Measurements from ENCODE around the gene HSD17B10. TPM values are rescaled to one million over a fixed set of nuclear protein-coding genes. Genes with fewer than 3 reads are reported as not detected.
"Not testable (repeated sequence)": the region's sequence is repeated elsewhere in the genome, so short reads cannot be mapped to it uniquely, and the experiment has no call there.

The HSD17B10 gene
- 113 TPM for total RNA-seq
- long read RNA-seq, transcript HSD17B10-201 (6 exons, 960 nt), result major isoform, 40 of 50 reads
- long read RNA-seq, partial matches to known transcripts, result 8 of 50 reads
- long read RNA-seq, other reads (novel, unspliced or antisense), result 2 of 50 reads

- DNase-seq (peak; percentile 94), ATAC-seq (ENCODE audit: poor library complexity) (peak; percentile 100)
- intact Hi-C loops (cut with DNase I), result no loop called here
These were observed at the start of gene HSD17B10 for GRCh38 chrX:53433651-53434639. HSD17B10 (minus strand) TSS chrX:53434370; CDS start chrX:53434345, 25 bp downstream.

- no peak for DNase-seq
- no peak for ATAC-seq (ENCODE audit: poor library complexity)
- intact Hi-C loops (cut with DNase I), result no loop called here
These were observed 49.2 kb upstream of the HSD17B10 start for GRCh38 chrX:53483416-53483815.

- intact Hi-C loops (cut with DNase I), result no loop called here
- DNase-seq (no peak), ATAC-seq (ENCODE audit: poor library complexity) (peak; percentile 12)
These were observed 47.8 kb upstream of the HSD17B10 start for GRCh38 chrX:53481816-53482465.

- intact Hi-C loops (cut with DNase I), result no loop called here
- DNase-seq, result no peak
- ATAC-seq (ENCODE audit: poor library complexity), result no peak
These were observed 46.9 kb upstream of the HSD17B10 start for GRCh38 chrX:53481093-53481492.

- DNase-seq, result no peak
- intact Hi-C loops (cut with DNase I), result no loop called here
- no peak for ATAC-seq (ENCODE audit: poor library complexity)
These were observed 45.1 kb upstream of the HSD17B10 start for GRCh38 chrX:53479301-53479700.

GRCh38 chrX:53476371-53476770 lies 42.2 kb upstream of the HSD17B10 start:
- no peak for ATAC-seq (ENCODE audit: poor library complexity)
- intact Hi-C loops (cut with DNase I), result no loop called here
- DNase-seq, result no peak

- ATAC-seq (ENCODE audit: poor library complexity) (no peak), DNase-seq (no peak)
- intact Hi-C loops (cut with DNase I), result no loop called here
These were observed 40.5 kb upstream of the HSD17B10 start for GRCh38 chrX:53474707-53475106.

- DNase-seq (no peak), ATAC-seq (ENCODE audit: poor library complexity) (no peak)
- intact Hi-C loops (cut with DNase I), result no loop called here
These were observed 37.2 kb upstream of the HSD17B10 start for GRCh38 chrX:53471346-53471745.

- intact Hi-C loops (cut with DNase I); DNase-seq; ATAC-seq (ENCODE audit: poor library complexity): not testable (repeated sequence)
These were observed 34.5 kb upstream of the HSD17B10 start for GRCh38 chrX:53468659-53469058.

- no peak for DNase-seq
- ATAC-seq (ENCODE audit: poor library complexity), result no peak
- intact Hi-C loops (cut with DNase I), result no loop called here
These were observed 23.9 kb upstream of the HSD17B10 start for GRCh38 chrX:53458082-53458481.

- ATAC-seq (ENCODE audit: poor library complexity), result no peak
- intact Hi-C loops (cut with DNase I), result no loop called here
- DNase-seq, result no peak
These were observed 22.1 kb upstream of the HSD17B10 start for GRCh38 chrX:53456254-53456653.

GRCh38 chrX:53452812-53453211 lies 18.6 kb upstream of the HSD17B10 start:
- ATAC-seq (ENCODE audit: poor library complexity), result no peak
- DNase-seq, result no peak

GRCh38 chrX:53449632-53450031 lies 15.5 kb upstream of the HSD17B10 start:
- intact Hi-C loops (cut with DNase I), result no loop called here
- ATAC-seq (ENCODE audit: poor library complexity) (no peak), DNase-seq (no peak)

More at GRCh38 chrX:53452812-53453211, 18.6 kb upstream of the HSD17B10 start:
- intact Hi-C loops (cut with DNase I), result no loop called here

- intact Hi-C loops (cut with DNase I), result no loop called here
These were observed 13.3 kb upstream of the HSD17B10 start for GRCh38 chrX:53447441-53447840.

GRCh38 chrX:53445977-53446376 lies 11.8 kb upstream of the HSD17B10 start:
- intact Hi-C loops (cut with DNase I), result no loop called here
- ATAC-seq (ENCODE audit: poor library complexity) (no peak), DNase-seq (peak; percentile 47)

More at GRCh38 chrX:53447441-53447840, 13.3 kb upstream of the HSD17B10 start:
- no peak for DNase-seq
- no peak for ATAC-seq (ENCODE audit: poor library complexity)

GRCh38 chrX:53442322-53442631 lies 8.1 kb upstream of the HSD17B10 start:
- DNase-seq, result no peak
- peak; percentile 12 for ATAC-seq (ENCODE audit: poor library complexity)
- intact Hi-C loops (cut with DNase I), result no loop called here

- intact Hi-C loops (cut with DNase I), result no loop called here
- ATAC-seq (ENCODE audit: poor library complexity), result peak; percentile 96
- DNase-seq, result peak; percentile 90
These were observed 7.6 kb upstream of the HSD17B10 start for GRCh38 chrX:53441531-53442321.

GRCh38 chrX:53440621-53441517 lies 6.7 kb upstream of the HSD17B10 start:
- intact Hi-C loops (cut with DNase I), result no loop called here
- ATAC-seq (ENCODE audit: poor library complexity) (peak; percentile 65), DNase-seq (peak; percentile 77)

Measured in Right ventricle myocardium superior (tissue), 1 donor.